ENCODE results near the gene AOPEP.

AOPEP gene

GRCh38 chr9:94974154-94974879 lies 247.8 kb downstream of the AOPEP start:
- TF ChIP-seq CTCF (IDR thresholded peaks at IDR 0.05; ENCODE audit: low read depth, low read length, missing control alignments) = no peak
- Histone ChIP-seq H3K27ac (no peak overlapping the region), H3K36me3 (replicated peaks) (no peaks in the 10 kb centered on the region), H3K4me3 (ENCODE audit: low read depth, low read length) (no peak overlapping the region), H3K27me3 (replicated peaks) (no peaks in the 10 kb centered on the region)
- in situ Hi-C loops (cut with HindIII; ENCODE audit: low pct_ligation_motif_present, low sequenced_read_pairs) = no loop called here
- no peak for DNase-seq

- in situ Hi-C loops (cut with HindIII; ENCODE audit: low pct_ligation_motif_present, low sequenced_read_pairs) = no loop called here
- Histone ChIP-seq H3K4me3 (ENCODE audit: low read depth, low read length) (no peak overlapping the region), H3K27ac (no peak overlapping the region), H3K36me3 (replicated peaks) (no peaks in the 10 kb centered on the region), H3K27me3 (replicated peaks) (no peaks in the 10 kb centered on the region)
- no peak for TF ChIP-seq CTCF (IDR thresholded peaks at IDR 0.05; ENCODE audit: low read depth, low read length, missing control alignments)
- DNase-seq = no peak
These were observed 249.0 kb downstream of the AOPEP start for GRCh38 chr9:94975480-94975879.

- Histone ChIP-seq H3K36me3 (replicated peaks) (no peaks in the 10 kb centered on the region), H3K4me3 (ENCODE audit: low read depth, low read length) (no peak overlapping the region), H3K27me3 (replicated peaks) (no peaks in the 10 kb centered on the region), H3K27ac (no peak overlapping the region)
- TF ChIP-seq CTCF (IDR thresholded peaks at IDR 0.05; ENCODE audit: low read depth, low read length, missing control alignments) = no peak
- no peak for DNase-seq
- in situ Hi-C loops (cut with HindIII; ENCODE audit: low pct_ligation_motif_present, low sequenced_read_pairs) = no loop called here
These were observed 249.6 kb downstream of the AOPEP start for GRCh38 chr9:94976077-94976476.

GRCh38 chr9:94977416-94977815 lies 250.9 kb downstream of the AOPEP start:
- H3K4me3 ChIP-seq (ENCODE audit: low read depth, low read length) = no peak overlapping the region
- no peak for DNase-seq
- no peaks in the 10 kb centered on the region for H3K36me3 ChIP-seq (replicated peaks)
- in situ Hi-C loops (cut with HindIII; ENCODE audit: low pct_ligation_motif_present, low sequenced_read_pairs) = no loop called here
- H3K27ac ChIP-seq = no peak overlapping the region
- H3K27me3 ChIP-seq (replicated peaks) = no peaks in the 10 kb centered on the region
- TF ChIP-seq CTCF (IDR thresholded peaks at IDR 0.05; ENCODE audit: low read depth, low read length, missing control alignments) = no peak

- Histone ChIP-seq H3K4me3 (ENCODE audit: low read depth, low read length) (no peak overlapping the region), H3K27ac (no peak overlapping the region), H3K36me3 (replicated peaks) (no peaks in the 10 kb centered on the region), H3K27me3 (replicated peaks) (no peaks in the 10 kb centered on the region)
- no peak for TF ChIP-seq CTCF (IDR thresholded peaks at IDR 0.05; ENCODE audit: low read depth, low read length, missing control alignments)
- in situ Hi-C loops (cut with HindIII; ENCODE audit: low pct_ligation_motif_present, low sequenced_read_pairs) = no loop called here
- DNase-seq = no peak
These were observed 253.5 kb downstream of the AOPEP start for GRCh38 chr9:94979904-94980507.

Data from brain microvascular endothelial cell (primary cell).